ENCODE data around the gene LRPPRC. TPM values are rescaled to one million over a fixed set of nuclear protein-coding genes. Genes with fewer than 3 reads are reported as not detected.

LRPPRC gene
- total and polyA plus RNA-seq, 9 of the 15 experiments (the other 6 are each of a cell fraction or from before 2014, with no cell fraction given): 41.5 to 214 (median 138) TPM

DNA sequence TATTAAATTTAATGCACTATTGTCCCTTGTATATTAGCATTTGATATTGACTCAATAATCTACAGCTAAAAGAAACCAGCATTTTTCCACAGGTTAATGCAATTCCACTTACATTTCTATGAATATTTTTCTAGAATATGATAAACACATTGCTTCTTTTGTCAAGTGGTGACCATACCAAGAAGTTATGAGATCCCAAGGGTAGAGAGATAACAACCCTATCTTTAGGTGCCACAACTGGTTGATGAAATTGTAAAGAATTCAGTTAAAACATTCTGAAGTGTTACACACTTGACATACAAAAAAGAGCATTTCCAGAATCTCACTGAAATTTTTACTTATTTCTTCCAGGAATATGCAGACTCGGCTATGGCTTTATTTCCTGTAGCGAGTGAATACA lies 101.0 kb downstream of the LRPPRC start (continued):
- TF ChIP-seq ATF2 (CRISPR knock-in tag; IDR thresholded peaks at IDR 0.05) (no peak), SRSF1 (IDR thresholded peaks at IDR 0.05; ENCODE audit: low read depth, low read length) (no peak), TOE1 (IDR thresholded peaks at IDR 0.05; ENCODE audit: borderline replicate concordance) (no peak), TOE1 (CRISPR knock-in tag; IDR thresholded peaks at IDR 0.05; ENCODE audit: borderline replicate concordance, low read depth) (no peak), COPS2 (conservative IDR thresholded peaks at IDR 0.05) (no peak), CBFA2T3 (IDR thresholded peaks at IDR 0.05) (peak; percentile 60), TAL1 (IDR thresholded peaks at IDR 0.05) (peak; percentile 77), ZNF174 (CRISPR knock-in tag; IDR thresholded peaks at IDR 0.05) (no peak), HNRNPUL1 (IDR thresholded peaks at IDR 0.05; ENCODE audit: low read length) (no peak), ZNF318 (IDR thresholded peaks at IDR 0.05; ENCODE audit: borderline replicate concordance in 1 of 2, low read depth in 1 of 2) (no peak), TAF1 (IDR thresholded peaks at IDR 0.05; ENCODE audit: control insufficient read depth, extremely low read depth, insufficient read depth, low read length, severe bottlenecking) (no peak), TEAD4 (IDR thresholded peaks at IDR 0.05; ENCODE audit: low read length) (peak; percentile 72), TEAD4 (CRISPR knock-in tag; IDR thresholded peaks at IDR 0.05; ENCODE audit: borderline replicate concordance) (no peak), ZNF696 (CRISPR knock-in tag; conservative IDR thresholded peaks at IDR 0.05) (no peak), ASH1L (IDR thresholded peaks at IDR 0.05; ENCODE audit: borderline replicate concordance, low read depth, partially characterized antibody) (no peak)
- TF ChIP-seq, protein P1, sequence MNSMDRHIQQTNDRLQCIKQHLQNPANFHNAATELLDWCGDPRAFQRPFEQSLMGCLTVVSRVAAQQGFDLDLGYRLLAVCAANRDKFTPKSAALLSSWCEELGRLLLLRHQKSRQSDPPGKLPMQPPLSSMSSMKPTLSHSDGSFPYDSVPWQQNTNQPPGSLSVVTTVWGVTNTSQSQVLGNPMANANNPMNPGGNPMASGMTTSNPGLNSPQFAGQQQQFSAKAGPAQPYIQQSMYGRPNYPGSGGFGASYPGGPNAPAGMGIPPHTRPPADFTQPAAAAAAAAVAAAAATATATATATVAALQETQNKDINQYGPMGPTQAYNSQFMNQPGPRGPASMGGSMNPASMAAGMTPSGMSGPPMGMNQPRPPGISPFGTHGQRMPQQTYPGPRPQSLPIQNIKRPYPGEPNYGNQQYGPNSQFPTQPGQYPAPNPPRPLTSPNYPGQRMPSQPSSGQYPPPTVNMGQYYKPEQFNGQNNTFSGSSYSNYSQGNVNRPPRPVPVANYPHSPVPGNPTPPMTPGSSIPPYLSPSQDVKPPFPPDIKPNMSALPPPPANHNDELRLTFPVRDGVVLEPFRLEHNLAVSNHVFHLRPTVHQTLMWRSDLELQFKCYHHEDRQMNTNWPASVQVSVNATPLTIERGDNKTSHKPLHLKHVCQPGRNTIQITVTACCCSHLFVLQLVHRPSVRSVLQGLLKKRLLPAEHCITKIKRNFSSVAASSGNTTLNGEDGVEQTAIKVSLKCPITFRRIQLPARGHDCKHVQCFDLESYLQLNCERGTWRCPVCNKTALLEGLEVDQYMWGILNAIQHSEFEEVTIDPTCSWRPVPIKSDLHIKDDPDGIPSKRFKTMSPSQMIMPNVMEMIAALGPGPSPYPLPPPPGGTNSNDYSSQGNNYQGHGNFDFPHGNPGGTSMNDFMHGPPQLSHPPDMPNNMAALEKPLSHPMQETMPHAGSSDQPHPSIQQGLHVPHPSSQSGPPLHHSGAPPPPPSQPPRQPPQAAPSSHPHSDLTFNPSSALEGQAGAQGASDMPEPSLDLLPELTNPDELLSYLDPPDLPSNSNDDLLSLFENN (IDR thresholded peaks at IDR 0.05; ENCODE audit: low read depth in 2 of 2, low read length in 2 of 2): no peak

Measured in K562 (cell line).